HG03139 (cell line): Measurements from ENCODE around the gene PDLIM4.
A peak's percentile ranks its signal among the peaks of the same experiment; 100 is the strongest.

Experiments
- ATAC-seq: cut with Tn5 transposase; IDR thresholded peaks from one replicate; pipeline ENCODE4 v1.9.1; 2021; ENCODE audit not compliant: unreplicated experiment

Gene PDLIM4

GRCh38 chr5:132266836-132267160 is 9.3 kb downstream of the PDLIM4 start:
- no peak for ATAC-seq

- ATAC-seq, result no peak
Observed at GRCh38 chr5:132267166-132267739, 9.8 kb downstream of the PDLIM4 start.

- no peak for ATAC-seq
Observed at GRCh38 chr5:132267931-132268768, 10.7 kb downstream of the PDLIM4 start.

GRCh38 chr5:132268769-132269551 is 11.5 kb downstream of the PDLIM4 start:
- peak; percentile 51 for ATAC-seq

- ATAC-seq, result no peak
Observed at GRCh38 chr5:132269635-132270334, 12.3 kb downstream of the PDLIM4 start.

- no peak for ATAC-seq
Observed at GRCh38 chr5:132270335-132270665, 12.8 kb downstream of the PDLIM4 start.

GRCh38 chr5:132270706-132271105 is 13.2 kb downstream of the PDLIM4 start:
- no peak for ATAC-seq

GRCh38 chr5:132271251-132272246 is 14.1 kb downstream of the PDLIM4 start:
- no peak for ATAC-seq

- no peak for ATAC-seq
Observed at GRCh38 chr5:132272311-132273210, 15.1 kb downstream of the PDLIM4 start.

- no peak for ATAC-seq
Observed at GRCh38 chr5:132273631-132274030, 16.1 kb downstream of the PDLIM4 start.

- ATAC-seq, result no peak
Observed at GRCh38 chr5:132274050-132274792, 16.7 kb downstream of the PDLIM4 start.

- ATAC-seq, result no peak
Observed at GRCh38 chr5:132275367-132276220, 18.1 kb downstream of the PDLIM4 start.

GRCh38 chr5:132277256-132277655 is 19.8 kb downstream of the PDLIM4 start:
- no peak for ATAC-seq

GRCh38 chr5:132277971-132278853 is 20.7 kb downstream of the PDLIM4 start:
- no peak for ATAC-seq

- no peak for ATAC-seq
Observed at GRCh38 chr5:132279801-132280200, 22.3 kb downstream of the PDLIM4 start.

GRCh38 chr5:132280371-132281240 is 23.1 kb downstream of the PDLIM4 start:
- ATAC-seq, result no peak
